Renal cortical epithelial cell (primary cell): ENCODE measurements around the gene DLGAP3. TPM values are rescaled to one million over a fixed set of nuclear protein-coding genes. Genes with fewer than 3 reads are reported as not detected.
A peak's percentile ranks its signal among the peaks of the same experiment; 100 is the strongest.

Source experiments
- DNase-seq: peaks from one replicate; pipeline ENCODE4 v3.0.0-alpha.2; 2011; ENCODE audit warnings: low read depth
- total RNA-seq: library from RNA; depleted of rRNA; stranded (reverse); fragments of >200 nt; gene quantifications from 2 replicates; pipeline ENCODE4 v1.2.3, GENCODE V29; 2014

Gene DLGAP3
- total RNA-seq, 1 donor from 2014 or later, result 0.05 TPM

- DNase-seq, result no peak
Measured at GRCh38 chr1:34929853-34930701, 627 bp upstream of the DLGAP3 start.

DNA sequence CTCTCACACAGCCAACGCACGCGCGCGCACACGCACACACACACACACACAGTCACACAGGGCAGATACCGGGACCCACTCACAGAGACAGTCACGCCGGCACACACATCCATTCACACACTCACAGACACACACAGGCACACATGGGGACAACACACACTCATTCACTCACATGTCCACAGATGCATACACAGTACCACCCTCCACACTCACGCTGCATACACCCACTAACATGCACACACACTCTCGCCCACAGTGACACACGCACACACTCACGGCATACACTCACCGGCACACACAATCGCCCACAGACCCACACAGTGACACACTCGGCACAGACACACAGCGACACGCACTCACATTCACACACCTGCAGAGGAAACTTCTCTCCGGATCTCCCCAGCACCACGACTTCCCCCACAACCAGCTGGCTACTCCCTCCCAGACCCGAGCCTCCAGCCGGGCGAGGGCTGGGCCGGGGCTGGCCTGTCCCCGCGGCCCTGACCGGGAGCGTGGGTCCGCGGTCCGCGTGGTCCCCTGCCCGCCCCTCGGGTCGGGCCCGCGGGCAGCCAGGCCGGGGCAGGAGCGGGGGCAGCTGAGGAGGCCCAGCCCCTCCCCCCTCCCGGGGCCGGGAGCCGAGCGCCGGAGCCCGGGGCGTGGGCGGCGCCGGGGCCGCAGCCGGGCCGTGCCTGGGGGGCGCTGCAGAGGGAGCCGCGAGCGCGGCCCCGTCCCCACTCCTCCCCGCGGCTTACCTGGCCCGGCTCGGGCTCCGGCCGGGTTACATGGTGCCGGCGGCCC is 552 bp downstream of the DLGAP3 start:
- no peak for DNase-seq

- no peak for DNase-seq
Measured at GRCh38 chr1:34928066-34928696, 1.3 kb downstream of the DLGAP3 start.

DNA sequence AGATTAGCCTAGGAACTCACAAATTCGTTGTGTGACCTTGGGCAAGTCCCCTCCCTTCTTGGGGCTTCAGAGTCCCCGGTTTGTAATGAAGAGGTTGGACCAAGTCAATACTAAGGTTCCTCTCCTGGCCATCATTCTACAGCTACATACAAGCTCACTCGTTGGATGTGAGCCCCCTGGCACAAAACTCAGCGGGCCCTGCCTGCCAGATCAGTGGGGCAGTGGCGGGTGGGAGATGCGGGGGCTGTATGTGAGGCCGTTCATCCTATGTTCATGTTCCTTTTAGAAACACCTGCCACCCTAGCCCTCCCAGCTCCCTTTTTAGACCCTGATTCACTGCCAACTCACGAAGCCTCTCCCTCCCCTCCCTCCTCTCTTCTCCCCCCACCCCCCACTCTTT is 2.1 kb downstream of the DLGAP3 start:
- no peak for DNase-seq

DNA sequence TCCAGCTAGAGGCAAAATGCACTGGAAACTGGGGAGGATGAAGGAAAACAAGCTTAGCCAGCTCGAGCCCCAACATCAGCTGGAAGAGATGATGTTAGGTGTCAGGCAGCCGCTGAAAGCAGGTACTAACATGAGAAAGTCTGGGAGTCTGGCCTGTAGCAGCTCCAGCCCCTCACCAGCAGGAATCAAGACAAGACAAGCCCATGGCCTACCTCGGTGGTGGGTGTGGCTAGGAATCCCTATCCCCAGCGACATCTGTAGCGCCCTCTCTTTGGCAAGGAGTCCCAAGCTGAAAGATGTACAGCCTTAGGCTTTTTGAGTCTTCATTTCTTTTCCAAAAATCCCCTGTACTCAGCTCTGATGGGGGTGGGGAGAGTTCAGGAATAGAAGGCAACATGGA is 2.6 kb downstream of the DLGAP3 start:
- no peak for DNase-seq

GRCh38 chr1:34926156-34926555 is 3.3 kb downstream of the DLGAP3 start:
- no peak for DNase-seq

- no peak for DNase-seq
Measured at GRCh38 chr1:34925730-34926129, 3.7 kb downstream of the DLGAP3 start.

DNA sequence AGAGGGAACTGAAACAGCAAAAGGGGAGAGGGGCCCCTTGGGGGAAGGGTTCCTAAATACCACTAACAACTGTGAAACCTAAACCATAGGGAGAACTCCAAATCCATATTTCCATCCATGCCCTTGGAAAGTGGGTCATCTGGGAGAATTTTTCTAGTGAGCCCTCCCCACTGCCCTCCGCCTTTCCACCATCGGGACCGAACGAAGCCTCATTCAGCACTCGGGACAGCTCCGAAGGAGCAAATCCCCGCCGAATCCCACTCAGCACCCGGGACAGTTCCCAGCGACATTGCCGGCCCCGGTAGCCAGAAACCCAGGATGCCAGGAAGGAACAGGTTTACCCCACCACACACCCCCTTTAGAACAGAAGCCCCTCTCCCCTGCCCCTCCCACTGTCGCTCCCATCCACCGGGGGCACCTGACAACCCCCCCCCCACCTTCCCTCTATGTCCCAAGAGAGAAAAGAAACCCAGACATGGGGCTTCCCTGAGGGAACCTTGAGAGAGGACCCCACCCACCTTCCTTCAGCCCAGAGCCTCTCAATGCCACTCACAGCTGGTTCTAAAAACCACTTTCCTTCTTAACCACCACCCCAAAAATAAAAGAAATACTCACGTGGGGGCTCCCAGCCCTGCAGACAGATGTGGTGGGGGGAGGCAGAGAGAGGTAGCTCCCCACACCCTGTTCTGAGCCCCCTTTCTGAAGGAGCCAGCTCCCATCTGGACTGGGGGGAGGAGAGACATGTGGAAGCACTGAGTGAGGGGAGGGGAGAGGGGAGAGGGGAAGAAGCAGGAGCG is 4.5 kb downstream of the DLGAP3 start:
- DNase-seq, result peak; percentile 18

- no peak for DNase-seq
Measured at GRCh38 chr1:34923490-34923889, 6.0 kb downstream of the DLGAP3 start.

DNA sequence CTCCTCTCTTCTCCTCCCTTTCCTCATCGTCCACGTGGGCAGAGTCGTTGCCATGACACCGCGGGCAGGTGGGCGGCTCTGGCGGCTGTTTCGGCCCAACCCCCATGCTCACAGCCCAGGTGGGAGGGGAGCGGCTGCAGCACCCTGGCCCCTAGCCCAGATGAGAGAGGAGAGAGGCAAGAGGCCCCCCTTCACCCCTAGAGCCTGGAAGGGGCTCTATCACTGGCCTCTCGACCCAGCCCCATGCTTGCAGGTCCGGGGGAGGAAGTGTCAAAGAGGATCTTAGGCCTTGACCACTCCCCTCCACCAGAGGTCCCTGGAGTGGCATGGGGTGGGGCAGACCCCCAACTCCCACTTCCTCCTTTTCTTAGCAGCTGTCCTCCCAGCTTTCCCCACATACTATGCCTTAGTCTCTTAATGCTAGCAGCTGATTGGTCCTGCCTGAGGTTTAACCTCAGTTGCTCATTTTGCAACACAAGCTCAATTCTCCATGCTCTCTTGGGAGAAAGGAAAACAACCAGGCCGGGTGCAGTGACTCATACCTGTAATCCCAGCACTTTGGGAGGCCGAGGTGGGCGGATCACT is 10.4 kb downstream of the DLGAP3 start:
- peak; percentile 7 for DNase-seq

DNA sequence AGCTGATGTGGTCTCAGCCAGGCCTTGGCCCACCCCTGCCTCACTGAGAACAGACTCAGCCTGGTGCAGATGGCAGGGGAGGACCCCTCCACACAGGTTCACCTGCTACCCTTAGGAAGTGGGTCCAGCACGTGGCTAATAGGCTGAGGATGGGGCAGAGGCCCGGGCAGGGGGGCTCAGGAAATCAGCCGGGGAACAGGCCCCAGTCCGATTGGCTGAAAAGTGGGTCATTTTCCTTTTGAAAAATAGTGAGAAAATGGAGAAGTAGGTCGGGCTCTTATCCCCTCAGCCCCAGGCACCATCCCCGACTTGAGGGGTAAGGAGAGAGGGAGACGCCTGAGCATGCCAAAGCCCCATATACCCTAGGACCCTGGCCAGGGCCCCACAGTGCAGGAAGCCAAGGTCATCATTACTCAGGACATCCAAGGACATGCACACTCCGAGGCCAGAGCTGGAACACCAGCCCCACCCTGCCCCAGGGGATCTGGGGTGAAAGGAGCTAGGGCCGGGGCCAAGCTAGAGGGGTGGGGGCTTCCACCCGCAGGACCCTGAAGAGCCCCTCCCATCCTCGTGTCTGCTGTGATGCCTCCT is 11.0 kb downstream of the DLGAP3 start:
- DNase-seq, result no peak

- no peak for DNase-seq
Measured at GRCh38 chr1:34917017-34917416, 12.4 kb downstream of the DLGAP3 start.

GRCh38 chr1:34916104-34916503 is 13.3 kb downstream of the DLGAP3 start:
- no peak for DNase-seq

DNA sequence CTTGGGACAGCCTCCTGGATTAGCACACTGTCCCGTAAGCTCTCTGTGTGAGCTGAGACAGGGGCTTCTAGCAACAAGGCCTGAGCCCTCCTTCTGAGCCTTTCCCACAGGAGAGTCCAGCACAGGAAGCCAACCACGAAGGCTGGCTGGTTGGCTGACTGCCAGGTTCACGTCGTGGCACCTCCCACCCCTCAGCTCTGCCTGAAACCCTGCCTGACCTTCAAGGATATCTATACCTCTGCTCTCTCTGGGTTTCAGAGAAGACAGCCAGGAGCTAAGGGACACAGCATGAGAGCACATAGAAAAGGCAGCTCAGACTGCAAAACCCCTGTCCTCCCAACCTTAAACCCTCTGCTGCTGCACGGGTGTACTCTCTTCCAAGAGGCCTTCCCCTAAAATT is 13.9 kb downstream of the DLGAP3 start:
- DNase-seq, result no peak

DNA sequence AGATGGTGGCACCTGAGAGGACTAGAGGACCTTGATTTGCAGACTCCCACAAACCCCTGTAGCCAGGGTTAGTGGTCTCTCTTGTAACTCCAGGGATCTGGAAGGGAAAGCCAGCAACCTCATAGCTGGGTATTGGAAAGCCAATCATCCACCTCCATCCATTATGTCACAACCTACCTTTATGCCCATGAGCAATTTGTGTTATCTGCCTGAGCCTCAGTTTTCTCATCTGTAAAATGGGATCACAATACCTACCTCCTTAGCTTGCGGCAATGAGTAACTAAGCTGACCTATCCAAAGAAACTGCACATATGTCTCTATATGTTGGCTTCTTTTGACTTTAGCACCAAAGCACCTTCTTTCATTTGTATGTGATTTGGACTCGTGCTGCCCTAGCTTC is 14.5 kb downstream of the DLGAP3 start:
- DNase-seq, result no peak

- DNase-seq, result no peak
Measured at GRCh38 chr1:34911465-34911864, 18.0 kb downstream of the DLGAP3 start.

DNA sequence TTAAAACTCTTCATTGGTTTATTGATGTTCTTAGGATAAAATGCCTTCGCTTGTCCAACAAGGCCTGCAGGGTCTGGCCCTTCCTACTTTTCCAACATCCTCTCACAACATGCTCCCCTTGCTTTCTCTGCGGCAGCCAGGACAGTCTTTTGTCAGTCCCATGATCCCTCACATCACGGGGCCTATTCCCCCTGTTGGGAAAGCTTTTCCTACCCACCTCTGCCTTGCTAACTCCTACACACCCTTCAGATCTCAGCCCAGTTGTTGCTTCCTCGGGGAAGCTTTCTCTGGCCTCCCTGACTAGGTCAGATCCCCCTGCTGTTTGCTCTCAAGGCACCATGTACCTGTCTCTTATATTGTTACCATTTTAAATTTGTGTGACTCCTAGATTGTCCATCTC is 19.0 kb downstream of the DLGAP3 start:
- no peak for DNase-seq

DNA sequence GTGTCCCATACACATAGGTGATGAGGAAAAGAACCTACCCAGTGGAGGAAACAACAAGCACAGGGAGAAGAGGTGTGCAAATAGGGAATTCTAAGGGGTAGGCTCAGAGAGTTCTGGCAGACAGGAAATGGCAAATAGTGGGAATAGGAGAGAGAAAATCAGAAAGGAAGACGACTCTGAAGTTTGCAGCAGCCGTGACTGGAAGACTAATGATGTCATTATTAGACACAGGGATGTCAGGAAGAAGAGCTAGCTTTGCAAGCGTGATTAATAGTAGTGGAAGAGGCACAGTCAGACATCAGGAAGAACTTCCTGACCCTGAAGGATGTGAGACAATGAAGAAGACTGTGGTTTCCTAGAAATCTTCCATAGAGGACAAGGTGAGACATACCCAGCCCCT is 21.1 kb downstream of the DLGAP3 start:
- DNase-seq, result no peak

GRCh38 chr1:34907487-34908090 is 21.9 kb downstream of the DLGAP3 start:
- no peak for DNase-seq

- no peak for DNase-seq
Measured at GRCh38 chr1:34906756-34907155, 22.7 kb downstream of the DLGAP3 start.

DNA sequence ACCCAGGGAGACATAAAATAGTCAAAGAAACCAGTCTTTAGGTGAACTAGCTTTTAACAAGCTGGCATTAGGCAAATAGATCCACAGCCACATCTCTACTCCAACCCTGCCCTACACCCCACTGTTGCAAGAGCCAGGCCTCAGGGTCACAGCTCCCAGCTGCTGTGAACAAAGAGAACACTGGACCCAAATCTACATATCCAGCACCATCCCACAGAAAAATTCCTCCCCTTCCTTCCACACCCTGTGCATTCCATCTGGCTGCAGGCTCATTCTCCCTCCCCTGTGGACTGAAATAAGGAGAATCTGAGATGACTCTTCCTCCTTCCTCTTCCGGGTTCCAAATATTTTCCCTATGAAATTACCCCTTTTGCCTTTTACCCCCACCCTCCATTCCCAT is 23.2 kb downstream of the DLGAP3 start:
- no peak for DNase-seq
